HG03520 (cell line): ENCODE measurements around the gene PPP1R11.
"Not testable (repeated sequence)": the region's sequence is repeated elsewhere in the genome, so short reads cannot be mapped to it uniquely, and the experiment has no call there.

ENCODE experiments used
- ATAC-seq: cut with Tn5 transposase; IDR thresholded peaks from one replicate; pipeline ENCODE4 v1.9.1; 2021; ENCODE audit warnings: mild to moderate bottlenecking, moderate library complexity; ENCODE audit not compliant: unreplicated experiment

The PPP1R11 gene

GRCh38 chr6:30093951-30094661 is 27.1 kb downstream of the PPP1R11 start:
- no peak for ATAC-seq

- no peak for ATAC-seq
Observed at GRCh38 chr6:30096829-30097228, 29.8 kb downstream of the PPP1R11 start.

- no peak for ATAC-seq
Observed at GRCh38 chr6:30097902-30098768, 31.1 kb downstream of the PPP1R11 start.

GRCh38 chr6:30100154-30100553 is 33.2 kb downstream of the PPP1R11 start:
- no peak for ATAC-seq

GRCh38 chr6:30100585-30101443 is 33.8 kb downstream of the PPP1R11 start:
- ATAC-seq = no peak

GRCh38 chr6:30101444-30102413 is 34.7 kb downstream of the PPP1R11 start:
- ATAC-seq = no peak

- ATAC-seq = no peak
Observed at GRCh38 chr6:30102414-30102969, 35.5 kb downstream of the PPP1R11 start.

GRCh38 chr6:30102970-30103871 is 36.2 kb downstream of the PPP1R11 start:
- ATAC-seq = peak; percentile 48

GRCh38 chr6:30103872-30104179 is 36.8 kb downstream of the PPP1R11 start:
- ATAC-seq = no peak

- no peak for ATAC-seq
Observed at GRCh38 chr6:30104661-30105060, 37.7 kb downstream of the PPP1R11 start.

GRCh38 chr6:30111266-30111856 is 44.4 kb downstream of the PPP1R11 start:
- no peak for ATAC-seq

GRCh38 chr6:30112402-30112994 is 45.5 kb downstream of the PPP1R11 start:
- no peak for ATAC-seq

GRCh38 chr6:30113003-30113759 is 46.2 kb downstream of the PPP1R11 start, which contains the start of gene TRIM31:
Gene TRIM31, minus strand, starts transcription at chr6:30113090. Its CDS starts 285 bp downstream, at chr6:30112805.
- ATAC-seq = no peak

- no peak for ATAC-seq
Observed at GRCh38 chr6:30113841-30114240, 46.8 kb downstream of the PPP1R11 start.

- ATAC-seq = no peak
Observed at GRCh38 chr6:30116724-30117123, 49.7 kb downstream of the PPP1R11 start.

GRCh38 chr6:30118691-30119090 is 51.7 kb downstream of the PPP1R11 start:
- not testable (repeated sequence) for ATAC-seq
